Fibroblast of mammary gland (primary cell): ENCODE results near the gene ANK3.

Experiments
- DNase-seq: peaks from one replicate; pipeline ENCODE4 v3.0.0-alpha.2; 2010; ENCODE audit warnings: low read depth
- H3K4me3 ChIP-seq: 2 replicates; pipeline ENCODE4 v1.5.1; 2011; ENCODE audit warnings: low read depth, mild to moderate bottlenecking, low read length, moderate library complexity; ENCODE audit not compliant: control insufficient read depth
- TF ChIP-seq, protein P1 (sequence below): conservative IDR thresholded peaks from 2 replicates; pipeline ENCODE4 v1.5.1; 2011; ENCODE audit warnings: low read depth, low read length, inconsistent platforms; ENCODE audit not compliant: control insufficient read depth, insufficient read depth

ANK3 gene

GRCh38 chr10:60320666-60321065, 69.0 kb downstream of the ANK3 start:
- DNase-seq = no peak
- no peak overlapping the region for H3K4me3 ChIP-seq
- TF ChIP-seq, protein P1, sequence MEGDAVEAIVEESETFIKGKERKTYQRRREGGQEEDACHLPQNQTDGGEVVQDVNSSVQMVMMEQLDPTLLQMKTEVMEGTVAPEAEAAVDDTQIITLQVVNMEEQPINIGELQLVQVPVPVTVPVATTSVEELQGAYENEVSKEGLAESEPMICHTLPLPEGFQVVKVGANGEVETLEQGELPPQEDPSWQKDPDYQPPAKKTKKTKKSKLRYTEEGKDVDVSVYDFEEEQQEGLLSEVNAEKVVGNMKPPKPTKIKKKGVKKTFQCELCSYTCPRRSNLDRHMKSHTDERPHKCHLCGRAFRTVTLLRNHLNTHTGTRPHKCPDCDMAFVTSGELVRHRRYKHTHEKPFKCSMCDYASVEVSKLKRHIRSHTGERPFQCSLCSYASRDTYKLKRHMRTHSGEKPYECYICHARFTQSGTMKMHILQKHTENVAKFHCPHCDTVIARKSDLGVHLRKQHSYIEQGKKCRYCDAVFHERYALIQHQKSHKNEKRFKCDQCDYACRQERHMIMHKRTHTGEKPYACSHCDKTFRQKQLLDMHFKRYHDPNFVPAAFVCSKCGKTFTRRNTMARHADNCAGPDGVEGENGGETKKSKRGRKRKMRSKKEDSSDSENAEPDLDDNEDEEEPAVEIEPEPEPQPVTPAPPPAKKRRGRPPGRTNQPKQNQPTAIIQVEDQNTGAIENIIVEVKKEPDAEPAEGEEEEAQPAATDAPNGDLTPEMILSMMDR = no peak

DNA sequence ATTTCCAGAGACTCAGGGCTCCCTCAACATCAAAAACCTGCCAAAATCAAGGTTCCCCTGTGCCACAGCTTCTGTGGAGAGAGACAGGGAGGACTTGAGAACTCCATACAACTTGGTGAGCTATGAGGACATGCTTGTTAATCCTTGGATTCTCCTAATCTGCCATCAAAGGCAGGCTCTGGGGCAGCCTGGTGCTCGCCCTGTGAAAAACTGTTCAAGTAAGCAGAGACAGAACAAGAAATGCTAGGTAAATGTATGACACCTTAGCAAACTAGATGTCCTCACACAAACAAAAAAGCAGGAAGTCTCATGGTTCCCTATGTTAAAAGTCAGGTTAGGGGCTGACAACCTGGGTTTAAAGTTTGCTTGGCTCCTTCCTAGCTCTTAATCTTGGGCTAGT, 73.6 kb downstream of the ANK3 start:
- no peak for DNase-seq
- H3K4me3 ChIP-seq = no peak overlapping the region
- TF ChIP-seq, protein P1 = no peak

DNA sequence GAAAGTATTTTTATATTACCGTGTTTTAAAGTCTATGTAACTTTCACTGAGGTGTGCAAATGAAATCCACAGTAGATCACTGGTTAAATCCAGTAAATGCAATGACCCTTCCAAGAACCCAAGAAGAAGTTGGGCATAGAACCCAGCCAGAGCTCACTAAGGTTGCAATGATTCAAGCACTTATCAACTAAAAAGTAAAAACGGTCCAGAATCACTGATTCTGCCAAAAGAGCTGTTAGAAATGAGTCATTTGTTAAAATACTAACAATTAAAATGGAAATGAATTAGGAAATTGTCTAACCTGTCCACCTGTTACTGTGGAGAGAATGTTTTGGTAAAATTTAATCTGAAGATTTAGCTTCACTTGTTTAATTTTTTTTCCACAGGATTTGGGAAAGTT, 74.4 kb downstream of the ANK3 start:
- TF ChIP-seq, protein P1 = no peak
- DNase-seq = peak; percentile 16

GRCh38 chr10:60314069-60314940, 75.4 kb downstream of the ANK3 start:
- DNase-seq = peak; percentile 84
- TF ChIP-seq, protein P1 = no peak
- H3K4me3 ChIP-seq = no peak overlapping the region

More for the DNA sequence above, 74.4 kb downstream of the ANK3 start:
- H3K4me3 ChIP-seq = no peak overlapping the region

- no peak for DNase-seq
- no peak overlapping the region for H3K4me3 ChIP-seq
- TF ChIP-seq, protein P1 = no peak
Observed at GRCh38 chr10:60313589-60313952, 76.1 kb downstream of the ANK3 start.

- DNase-seq = peak; percentile 91
- no peak overlapping the region for H3K4me3 ChIP-seq
- TF ChIP-seq, protein P1 = no peak
Observed at GRCh38 chr10:60312818-60313588, 76.7 kb downstream of the ANK3 start.
